ENCODE data around the gene PARD3. TPM values are rescaled to one million over a fixed set of nuclear protein-coding genes. Genes with fewer than 3 reads are reported as not detected.

Gene PARD3
- total and polyA plus RNA-seq, 2 donors (not counting 1 experiment from before 2014, with no cell fraction given) = 24.0 to 46.4 TPM

DNA sequence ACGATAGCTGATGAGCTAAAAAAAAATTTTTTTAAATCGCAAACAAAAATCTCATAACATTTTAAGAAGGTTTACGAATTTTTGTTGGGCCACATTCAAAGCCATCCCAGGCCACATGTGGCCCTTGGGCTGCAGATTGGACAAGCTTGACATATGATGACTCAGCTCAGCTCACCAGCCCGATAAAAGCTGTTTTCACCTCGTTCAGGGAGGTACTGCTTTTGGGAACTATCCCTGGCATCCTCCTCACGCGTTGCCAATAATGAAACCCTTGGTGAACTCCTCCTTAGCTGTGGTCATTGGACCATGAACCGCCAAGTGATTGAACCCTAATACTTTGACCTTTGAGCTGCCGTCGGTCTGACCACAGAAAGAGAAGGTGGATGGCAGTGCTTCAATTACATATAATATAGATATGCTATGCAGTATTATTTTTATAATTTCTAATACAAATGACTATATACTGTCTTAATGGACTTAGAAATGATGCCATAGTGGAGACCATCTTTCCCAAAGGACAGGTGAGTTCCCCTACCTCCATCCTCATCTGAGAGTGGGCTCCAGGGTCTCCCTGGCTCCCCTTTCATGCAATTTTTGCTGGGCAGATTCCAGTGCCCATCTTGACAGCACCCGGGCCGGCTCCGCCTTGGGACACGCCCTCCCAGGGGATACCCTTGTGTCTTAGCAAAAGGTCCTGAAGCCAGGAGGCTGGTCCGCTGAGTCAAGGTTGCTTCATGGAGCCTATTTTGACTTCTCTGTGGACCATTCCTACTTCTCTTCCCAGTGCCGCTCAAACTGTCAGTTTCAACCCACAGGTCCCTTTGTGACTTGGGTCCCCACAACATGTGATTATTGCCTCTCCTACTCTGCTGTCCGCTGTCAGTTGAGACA lies 707.2 kb downstream of the PARD3 start:
- DNase-seq (ENCODE audit: low read depth in 2 of 2) = no peak
- Histone ChIP-seq H3K27me3 (ENCODE audit: control insufficient read depth, insufficient read depth, low read length) (no peaks in the 10 kb centered on the region), H3K4me3 (replicated peaks in 1 of 4; ENCODE audit: control extremely low read depth in 1 of 4, insufficient read depth in 1 of 4, low read depth in 3 of 4, low read length in 4 of 4) (no peak overlapping the region), H3K4me2 (ENCODE audit: extremely low read depth, insufficient read depth, low read length) (no peak overlapping the region), H3K9me3 (ENCODE audit: control insufficient read depth, insufficient read depth, low read depth, low read length) (no peaks in the 10 kb centered on the region), H3K4me1 (ENCODE audit: control insufficient read depth, extremely low read depth, insufficient read depth, low read length) (peaks cover 7% of the 10 kb centered on the region), H2AFZ (ENCODE audit: low read length) (no peak overlapping the region), H3K36me3 (ENCODE audit: control insufficient read depth, insufficient read depth, low read length) (no peaks in the 10 kb centered on the region), H4K20me1 (ENCODE audit: control insufficient read depth, extremely low read depth, insufficient read depth, low read length) (no peaks in the 10 kb centered on the region), H3K79me2 (ENCODE audit: control insufficient read depth, insufficient read depth, low read length) (no peaks in the 10 kb centered on the region), H3K27ac (ENCODE audit: insufficient read depth, low read length) (no peak overlapping the region), H3K9ac (ENCODE audit: insufficient read depth, low read length) (no peak overlapping the region)
- TF ChIP-seq EZH2 (IDR thresholded peaks at IDR 0.05; ENCODE audit: low read length, missing control alignments) = no peak
- TF ChIP-seq, protein P1, sequence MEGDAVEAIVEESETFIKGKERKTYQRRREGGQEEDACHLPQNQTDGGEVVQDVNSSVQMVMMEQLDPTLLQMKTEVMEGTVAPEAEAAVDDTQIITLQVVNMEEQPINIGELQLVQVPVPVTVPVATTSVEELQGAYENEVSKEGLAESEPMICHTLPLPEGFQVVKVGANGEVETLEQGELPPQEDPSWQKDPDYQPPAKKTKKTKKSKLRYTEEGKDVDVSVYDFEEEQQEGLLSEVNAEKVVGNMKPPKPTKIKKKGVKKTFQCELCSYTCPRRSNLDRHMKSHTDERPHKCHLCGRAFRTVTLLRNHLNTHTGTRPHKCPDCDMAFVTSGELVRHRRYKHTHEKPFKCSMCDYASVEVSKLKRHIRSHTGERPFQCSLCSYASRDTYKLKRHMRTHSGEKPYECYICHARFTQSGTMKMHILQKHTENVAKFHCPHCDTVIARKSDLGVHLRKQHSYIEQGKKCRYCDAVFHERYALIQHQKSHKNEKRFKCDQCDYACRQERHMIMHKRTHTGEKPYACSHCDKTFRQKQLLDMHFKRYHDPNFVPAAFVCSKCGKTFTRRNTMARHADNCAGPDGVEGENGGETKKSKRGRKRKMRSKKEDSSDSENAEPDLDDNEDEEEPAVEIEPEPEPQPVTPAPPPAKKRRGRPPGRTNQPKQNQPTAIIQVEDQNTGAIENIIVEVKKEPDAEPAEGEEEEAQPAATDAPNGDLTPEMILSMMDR (conservative IDR thresholded peaks at IDR 0.05 in 1 of 2, IDR thresholded peaks at IDR 0.05 in 1 of 2; ENCODE audit: low read depth in 1 of 2, low read length in 2 of 2) = no peak

DNA sequence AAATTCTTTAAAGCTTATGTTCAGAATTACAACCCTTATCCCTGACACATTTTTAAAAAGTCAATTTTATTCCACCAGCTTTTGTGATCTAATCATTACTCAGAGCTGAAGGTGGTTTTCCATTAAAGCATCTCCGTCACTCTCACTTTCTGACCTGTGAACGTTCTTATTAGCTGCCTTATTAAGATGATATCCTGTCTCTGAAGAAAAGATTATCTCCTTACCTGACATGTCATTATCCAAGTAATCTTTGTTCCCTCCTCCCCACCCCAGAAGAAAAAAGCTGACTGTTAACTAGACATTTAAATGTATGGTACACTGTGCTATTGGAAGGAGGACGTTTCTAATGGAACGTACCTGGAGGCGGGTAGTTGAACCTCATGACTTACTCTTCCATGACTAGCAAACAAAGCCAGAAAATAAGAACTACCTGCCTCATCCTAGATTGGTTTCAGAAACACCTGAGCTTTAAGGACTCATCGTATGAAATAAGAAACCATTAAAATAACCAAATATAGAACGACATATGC lies 708.7 kb downstream of the PARD3 start:
- Histone ChIP-seq H3K4me3 (replicated peaks in 1 of 4; ENCODE audit: control extremely low read depth in 1 of 4, insufficient read depth in 1 of 4, low read depth in 3 of 4, low read length in 4 of 4) (no peak overlapping the region), H3K79me2 (ENCODE audit: control insufficient read depth, insufficient read depth, low read length) (no peaks in the 10 kb centered on the region), H2AFZ (ENCODE audit: low read length) (no peak overlapping the region), H3K9me3 (ENCODE audit: control insufficient read depth, insufficient read depth, low read depth, low read length) (no peaks in the 10 kb centered on the region), H3K4me2 (ENCODE audit: extremely low read depth, insufficient read depth, low read length) (no peak overlapping the region), H4K20me1 (ENCODE audit: control insufficient read depth, extremely low read depth, insufficient read depth, low read length) (no peaks in the 10 kb centered on the region), H3K36me3 (ENCODE audit: control insufficient read depth, insufficient read depth, low read length) (no peaks in the 10 kb centered on the region), H3K27me3 (ENCODE audit: control insufficient read depth, insufficient read depth, low read length) (no peaks in the 10 kb centered on the region), H3K27ac (ENCODE audit: insufficient read depth, low read length) (no peak overlapping the region), H3K4me1 (ENCODE audit: control insufficient read depth, extremely low read depth, insufficient read depth, low read length) (peaks cover 18% of the 10 kb centered on the region), H3K9ac (ENCODE audit: insufficient read depth, low read length) (no peak overlapping the region)
- no peak for DNase-seq (ENCODE audit: low read depth in 2 of 2)
- no peak for TF ChIP-seq EZH2 (IDR thresholded peaks at IDR 0.05; ENCODE audit: low read length, missing control alignments)
- TF ChIP-seq, protein P1 (conservative IDR thresholded peaks at IDR 0.05 in 1 of 2, IDR thresholded peaks at IDR 0.05 in 1 of 2; ENCODE audit: low read depth in 1 of 2, low read length in 2 of 2) = no peak

DNA sequence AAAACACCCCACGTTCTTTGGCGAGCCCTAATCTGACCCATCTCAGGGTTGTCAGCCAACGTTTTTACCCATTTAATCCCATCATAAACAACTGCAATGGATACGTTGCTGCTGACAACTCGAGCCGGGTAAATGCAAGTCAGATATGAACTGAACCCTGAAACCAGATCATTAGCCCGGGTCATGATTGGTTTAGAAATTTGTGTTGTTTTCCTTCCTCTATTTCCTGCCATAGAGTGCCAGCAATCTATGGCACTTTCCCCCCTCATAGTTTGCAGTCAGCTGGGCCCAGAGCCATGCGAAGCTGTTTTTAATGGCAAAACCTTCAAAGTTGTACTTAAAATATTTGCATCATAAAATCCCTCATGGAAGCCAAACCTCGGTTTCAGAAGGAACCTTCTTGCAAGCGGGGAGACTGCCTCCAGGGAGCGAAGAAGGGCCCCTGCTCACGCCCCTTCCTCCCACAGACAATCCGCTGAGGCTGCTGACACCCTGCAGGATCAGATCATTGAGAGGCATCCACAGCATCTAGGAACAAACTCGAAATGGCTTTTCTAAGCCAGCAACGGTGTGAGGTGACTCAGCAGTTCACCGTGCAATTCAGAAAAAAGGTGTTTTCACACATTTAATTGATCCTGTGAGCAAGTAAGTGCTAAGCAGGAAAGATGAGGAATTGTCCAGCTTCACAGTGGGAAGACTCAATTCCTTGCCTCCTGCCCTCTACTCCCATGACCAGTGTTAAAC lies 710.1 kb downstream of the PARD3 start:
- Histone ChIP-seq H3K27ac (ENCODE audit: insufficient read depth, low read length) (no peak overlapping the region), H2AFZ (ENCODE audit: low read length) (peak overlapping the region; percentile 30), H4K20me1 (ENCODE audit: control insufficient read depth, extremely low read depth, insufficient read depth, low read length) (no peaks in the 10 kb centered on the region), H3K4me3 (replicated peaks in 1 of 4; ENCODE audit: control extremely low read depth in 1 of 4, insufficient read depth in 1 of 4, low read depth in 3 of 4, low read length in 4 of 4) (no peak overlapping the region), H3K27me3 (ENCODE audit: control insufficient read depth, insufficient read depth, low read length) (no peaks in the 10 kb centered on the region), H3K9me3 (ENCODE audit: control insufficient read depth, insufficient read depth, low read depth, low read length) (no peaks in the 10 kb centered on the region), H3K9ac (ENCODE audit: insufficient read depth, low read length) (no peak overlapping the region), H3K79me2 (ENCODE audit: control insufficient read depth, insufficient read depth, low read length) (no peaks in the 10 kb centered on the region), H3K4me1 (ENCODE audit: control insufficient read depth, extremely low read depth, insufficient read depth, low read length) (peaks cover 20% of the 10 kb centered on the region), H3K36me3 (ENCODE audit: control insufficient read depth, insufficient read depth, low read length) (no peaks in the 10 kb centered on the region), H3K4me2 (ENCODE audit: extremely low read depth, insufficient read depth, low read length) (peak overlapping the region; percentile 23)
- DNase-seq (ENCODE audit: low read depth in 2 of 2) = peak in 1 of 2 donors; percentile 45
- TF ChIP-seq, protein P1 (conservative IDR thresholded peaks at IDR 0.05 in 1 of 2, IDR thresholded peaks at IDR 0.05 in 1 of 2; ENCODE audit: low read depth in 1 of 2, low read length in 2 of 2) = no peak
- TF ChIP-seq EZH2 (IDR thresholded peaks at IDR 0.05; ENCODE audit: low read length, missing control alignments) = no peak

Data from fibroblast of lung (primary cell).